Body of pancreas (tissue), 4 donors: ENCODE data around the gene LTK. TPM values are rescaled to one million over a fixed set of nuclear protein-coding genes. Genes with fewer than 3 reads are reported as not detected.

Experiments used
- ATAC-seq: fragments of 150-250 bp; one replicate; pipeline ENCODE4 v1.9.1; 2016
- DNase-seq, 4 donors: peaks; one replicate each; pipeline ENCODE4 v3.0.0-alpha.2; 2019
- H3K27ac ChIP-seq, 4 donors: fragments of 200-600 bp; sonication (generic); 1 replicate in 3 of 4; 2 replicates in 1 of 4; pipeline versions ENCODE4 v1.5.1 to v1.6.1; 2016 to 2019; ENCODE audit warnings: mild to moderate bottlenecking in 1 of 4, mixed read lengths in 1 of 4, moderate library complexity in 1 of 4
- H3K27me3 ChIP-seq, 2 donors: fragments of 200-600 bp; sonication (generic); one replicate each; pipeline ENCODE4 v1.6.0; 2016; ENCODE audit warnings: mild to moderate bottlenecking in 1 of 2
- H3K36me3 ChIP-seq, 2 donors: fragments of 200-600 bp; sonication (generic); replicated peaks in 1 of 2; 2 replicates each; pipeline ENCODE4 v1.5.1; 2016; ENCODE audit warnings: low read depth in 2 of 2; ENCODE audit not compliant: insufficient read depth in 1 of 2
- H3K4me1 ChIP-seq: fragments of 200-600 bp; sonication (generic); one replicate; pipeline ENCODE4 v1.6.0; 2016
- H3K4me3 ChIP-seq, 2 donors: fragments of 200-600 bp; sonication (generic); 1 replicate in 1 of 2; 2 replicates in 1 of 2; pipeline ENCODE4 v1.5.1; 2016 to 2019
- H3K9me3 ChIP-seq, 3 donors: fragments of 200-600 bp; sonication (generic); 1 replicate in 2 of 3; 2 replicates in 1 of 3; pipeline ENCODE4 v1.5.1; 2016
- POLR2A ChIP-seq, 3 donors: fragments of 450-650 bp; IDR thresholded peaks; one replicate each; pipeline ENCODE4 v1.6.1; 2016; ENCODE audit warnings: antibody characterized with exemption in 3 of 3, mild to moderate bottlenecking in 2 of 3
- WGBS, 2 donors: methylation state at CpG; one replicate each; pipeline ENCODE4 v1.1.5; 2017; 5-methylcytosine and 5-hydroxymethylcytosine counted together
- intact Hi-C: fragments of 100-400 bp; cut with DNase I; formaldehyde crosslinking; loops from one replicate; pipeline ENCODE4 v1.15.1; 2023
- total RNA-seq, 2 donors: library from RNA; depleted of rRNA; stranded (reverse); fragments of >200 nt; gene quantifications; one replicate each; pipeline ENCODE4 v1.1.0, GENCODE V29; 2016
- TF ChIP-seq, protein P1 (sequence below), 7 experiments: fragments of 450-650 bp in 4 of 7; fragments of 200-600 bp in 3 of 7; sonication (generic) in 3 of 7; IDR thresholded peaks; one replicate each; pipeline ENCODE4 v1.5.1; 2016 to 2019; ENCODE audit warnings: antibody characterized with exemption in 7 of 7

LTK gene
- total RNA-seq, 2 donors from 2014 or later = not detected

DNA sequence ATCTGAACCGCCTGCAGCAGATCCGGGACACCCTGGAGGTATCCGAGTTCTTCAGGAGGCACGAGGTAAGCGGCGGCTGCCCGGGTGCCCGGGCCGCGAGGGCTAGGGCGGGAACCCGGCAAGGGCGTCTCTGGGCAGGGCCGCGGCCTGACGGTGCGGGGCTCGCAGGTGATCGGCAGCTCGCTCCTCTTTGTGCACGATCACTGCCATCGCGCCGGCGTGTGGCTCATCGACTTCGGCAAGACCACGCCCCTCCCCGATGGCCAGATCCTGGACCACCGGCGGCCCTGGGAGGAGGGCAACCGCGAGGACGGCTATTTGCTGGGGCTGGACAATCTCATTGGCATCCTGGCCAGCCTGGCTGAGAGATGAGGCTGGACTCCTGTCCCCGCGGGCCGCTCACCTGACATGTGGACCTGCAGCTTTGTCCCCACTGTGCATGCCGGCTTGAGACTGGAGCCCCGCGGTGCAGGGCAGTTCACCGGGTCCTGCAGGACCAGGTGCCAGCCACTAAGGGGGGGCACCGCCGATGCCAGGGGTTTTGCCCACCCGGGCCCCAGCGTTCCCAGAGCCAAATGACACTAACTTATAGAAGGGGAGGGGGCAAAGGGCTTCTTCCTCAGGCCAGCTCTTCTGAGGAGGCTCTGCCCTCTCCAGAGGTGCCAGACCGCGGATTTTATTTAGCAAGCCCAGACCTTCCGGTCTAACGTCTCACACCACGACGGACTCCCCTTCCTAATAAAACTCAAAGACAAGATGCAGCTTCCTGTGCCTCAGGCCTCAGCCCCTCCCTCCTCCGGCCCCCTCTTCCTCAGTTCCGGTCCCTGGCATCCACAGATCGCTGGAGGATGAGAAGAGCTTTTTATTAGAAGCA lies 10.6 kb downstream of the LTK start:
- no peak for TF ChIP-seq POLR2A (IDR thresholded peaks at IDR 0.05)
- TF ChIP-seq, protein P1, sequence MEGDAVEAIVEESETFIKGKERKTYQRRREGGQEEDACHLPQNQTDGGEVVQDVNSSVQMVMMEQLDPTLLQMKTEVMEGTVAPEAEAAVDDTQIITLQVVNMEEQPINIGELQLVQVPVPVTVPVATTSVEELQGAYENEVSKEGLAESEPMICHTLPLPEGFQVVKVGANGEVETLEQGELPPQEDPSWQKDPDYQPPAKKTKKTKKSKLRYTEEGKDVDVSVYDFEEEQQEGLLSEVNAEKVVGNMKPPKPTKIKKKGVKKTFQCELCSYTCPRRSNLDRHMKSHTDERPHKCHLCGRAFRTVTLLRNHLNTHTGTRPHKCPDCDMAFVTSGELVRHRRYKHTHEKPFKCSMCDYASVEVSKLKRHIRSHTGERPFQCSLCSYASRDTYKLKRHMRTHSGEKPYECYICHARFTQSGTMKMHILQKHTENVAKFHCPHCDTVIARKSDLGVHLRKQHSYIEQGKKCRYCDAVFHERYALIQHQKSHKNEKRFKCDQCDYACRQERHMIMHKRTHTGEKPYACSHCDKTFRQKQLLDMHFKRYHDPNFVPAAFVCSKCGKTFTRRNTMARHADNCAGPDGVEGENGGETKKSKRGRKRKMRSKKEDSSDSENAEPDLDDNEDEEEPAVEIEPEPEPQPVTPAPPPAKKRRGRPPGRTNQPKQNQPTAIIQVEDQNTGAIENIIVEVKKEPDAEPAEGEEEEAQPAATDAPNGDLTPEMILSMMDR (IDR thresholded peaks at IDR 0.05) = no peak
- 63 to 87% methylated on average over 36 to 42 of the region's 54 CpGs for WGBS, 2 donors
- Histone ChIP-seq H3K4me3 (no peak overlapping the region), H3K4me1 (peaks cover 8% of the 10 kb centered on the region), H3K27ac (no peak overlapping the region), H3K36me3 (no peaks in the 10 kb centered on the region), H3K27me3 (no peaks in the 10 kb centered on the region), H3K9me3 (no peaks in the 10 kb centered on the region)
- ATAC-seq = no peak
- DNase-seq = no peak
- intact Hi-C loops = no loop called here

DNA sequence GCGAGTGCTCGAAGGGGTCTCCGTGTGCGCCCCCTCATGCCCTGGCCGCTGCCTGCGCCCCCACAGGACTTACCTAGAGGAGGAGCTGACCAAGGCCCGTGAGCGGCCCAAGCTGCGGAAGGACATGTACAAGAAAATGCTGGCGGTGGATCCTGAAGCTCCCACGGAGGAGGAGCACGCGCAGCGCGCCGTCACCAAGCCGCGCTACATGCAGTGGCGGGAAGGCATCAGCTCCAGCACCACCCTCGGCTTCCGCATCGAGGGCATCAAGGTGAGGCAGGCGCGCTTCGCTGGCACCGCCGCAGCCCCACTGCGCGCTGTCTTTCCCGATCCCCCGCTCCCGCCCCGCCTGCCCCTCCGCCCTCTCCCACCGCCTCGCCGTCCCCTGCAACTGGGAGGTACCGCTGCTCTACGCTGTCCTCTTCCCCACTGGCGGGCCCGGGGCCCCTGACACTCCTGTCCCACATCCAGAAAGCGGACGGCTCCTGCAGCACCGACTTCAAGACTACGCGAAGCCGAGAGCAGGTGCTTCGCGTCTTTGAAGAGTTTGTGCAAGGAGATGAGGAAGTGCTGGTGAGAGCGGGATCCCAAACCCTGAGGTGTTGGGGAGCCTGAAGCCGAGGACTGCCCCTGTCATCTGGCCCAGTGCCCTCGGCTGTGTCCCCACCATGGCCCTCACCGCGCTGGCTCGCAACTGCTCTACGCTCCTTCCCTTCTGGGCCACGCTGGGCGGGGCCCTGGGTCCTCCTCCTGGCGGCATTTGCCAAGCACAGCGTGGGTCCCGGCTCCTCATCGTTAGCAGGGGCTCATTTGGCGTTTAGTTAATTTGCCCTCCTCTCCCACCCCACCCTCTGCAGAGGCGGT lies 11.5 kb downstream of the LTK start:
- Histone ChIP-seq H3K27ac (no peak overlapping the region), H3K4me1 (peaks cover 3% of the 10 kb centered on the region), H3K9me3 (no peaks in the 10 kb centered on the region), H3K36me3 (no peaks in the 10 kb centered on the region), H3K4me3 (no peak overlapping the region), H3K27me3 (no peaks in the 10 kb centered on the region)
- 52 to 88% methylated on average over 31 to 63 of the region's 64 CpGs for WGBS, 2 donors
- intact Hi-C loops = no loop called here
- ATAC-seq = no peak
- TF ChIP-seq, protein P1 (IDR thresholded peaks at IDR 0.05) = no peak
- no peak for TF ChIP-seq POLR2A (IDR thresholded peaks at IDR 0.05)
- DNase-seq = no peak

- Histone ChIP-seq H3K4me1 (peaks cover 4% of the 10 kb centered on the region), H3K27ac (no peak overlapping the region), H3K4me3 (no peak overlapping the region), H3K27me3 (no peaks in the 10 kb centered on the region), H3K9me3 (no peaks in the 10 kb centered on the region), H3K36me3 (no peaks in the 10 kb centered on the region)
- DNase-seq = no peak
- TF ChIP-seq POLR2A (IDR thresholded peaks at IDR 0.05) = no peak
- TF ChIP-seq, protein P1 (IDR thresholded peaks at IDR 0.05) = no peak
- ATAC-seq = no peak
- WGBS, 2 donors = 54 to 59% methylated on average over 6 to 53 of the region's 56 CpGs
- intact Hi-C loops = no loop called here
Observed at GRCh38 chr15:41501191-41501917, 12.3 kb downstream of the LTK start.

- Histone ChIP-seq H3K4me1 (peaks cover 25% of the 10 kb centered on the region), H3K9me3 (no peaks in the 10 kb centered on the region), H3K36me3 (no peaks in the 10 kb centered on the region), H3K27me3 (no peaks in the 10 kb centered on the region), H3K27ac (no peak overlapping the region), H3K4me3 (no peak overlapping the region)
- DNase-seq = no peak
- intact Hi-C loops = no loop called here
- WGBS, 2 donors = 87 to 93% methylated on average over 6 of the region's 6 CpGs
- ATAC-seq = no peak
- TF ChIP-seq, protein P1 (IDR thresholded peaks at IDR 0.05) = no peak
- no peak for TF ChIP-seq POLR2A (IDR thresholded peaks at IDR 0.05)
Observed at GRCh38 chr15:41499109-41499851, 14.3 kb downstream of the LTK start.
